Measurements from ENCODE around the gene CCHCR1. TPM values are rescaled to one million over a fixed set of nuclear protein-coding genes. Genes with fewer than 3 reads are reported as not detected.
"Not testable (repeated sequence)": the region's sequence is repeated elsewhere in the genome, so short reads cannot be mapped to it uniquely, and the experiment has no call there.

CCHCR1 gene
- total RNA-seq, 4 donors from 2014 or later, result 11.9 to 21.1 (median 16.2) TPM

GRCh38 chr6:31169123-31169857 lies 11.7 kb upstream of the CCHCR1 start:
- Histone ChIP-seq H3K9me3 (no peaks in the 10 kb centered on the region), H3K4me1 (peaks cover 0 to 9% (median 0%) of the 10 kb centered on the region in 3 donors), H3K4me3 (no peak overlapping the region), H3K36me3 (peaks cover 0 to 29% (median 0%) of the 10 kb centered on the region in 3 donors), H3K27me3 (no peaks in the 10 kb centered on the region), H3K27ac (no peak overlapping the region)
- intact Hi-C loops (cut with DNase I), result no loop called here
- 77 to 80% methylated on average over 7 to 9 of the region's 10 CpGs for WGBS, 2 donors
- TF ChIP-seq CTCF (IDR thresholded peaks at IDR 0.05) (no peak), POLR2A (IDR thresholded peaks at IDR 0.05) (no peak)
- no peak for DNase-seq

DNA sequence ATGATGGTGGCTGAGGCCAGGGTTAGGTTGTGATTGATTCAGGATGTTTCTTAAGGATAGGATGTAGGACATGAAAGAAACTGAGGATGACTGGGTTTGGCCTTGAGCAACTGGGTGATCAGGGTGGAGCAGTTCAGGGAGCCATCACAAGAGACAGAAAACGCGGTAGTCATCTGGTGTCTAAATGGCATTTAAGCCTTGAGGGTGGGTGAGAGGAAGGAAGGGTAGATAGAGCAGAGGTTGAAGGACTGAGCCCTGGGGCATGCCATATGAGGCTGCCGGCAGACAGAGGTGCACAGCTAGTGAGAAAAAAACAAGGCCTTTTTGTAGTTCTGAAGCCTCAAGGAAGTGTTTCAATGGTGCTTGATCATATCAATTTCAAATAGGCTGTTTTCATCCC lies 11.0 kb upstream of the CCHCR1 start:
- Histone ChIP-seq H3K4me3 (no peak overlapping the region), H3K36me3 (peaks cover 0 to 28% (median 0%) of the 10 kb centered on the region in 3 donors), H3K27ac (no peak overlapping the region), H3K27me3 (no peaks in the 10 kb centered on the region), H3K4me1 (peaks cover 0 to 9% (median 0%) of the 10 kb centered on the region in 3 donors), H3K9me3 (no peaks in the 10 kb centered on the region)
- WGBS, 2 donors, result 86 to 91% methylated on average over 3 of the region's 3 CpGs
- TF ChIP-seq CTCF (IDR thresholded peaks at IDR 0.05) (no peak), POLR2A (IDR thresholded peaks at IDR 0.05) (no peak)
- no peak for DNase-seq
- intact Hi-C loops (cut with DNase I), result no loop called here

DNA sequence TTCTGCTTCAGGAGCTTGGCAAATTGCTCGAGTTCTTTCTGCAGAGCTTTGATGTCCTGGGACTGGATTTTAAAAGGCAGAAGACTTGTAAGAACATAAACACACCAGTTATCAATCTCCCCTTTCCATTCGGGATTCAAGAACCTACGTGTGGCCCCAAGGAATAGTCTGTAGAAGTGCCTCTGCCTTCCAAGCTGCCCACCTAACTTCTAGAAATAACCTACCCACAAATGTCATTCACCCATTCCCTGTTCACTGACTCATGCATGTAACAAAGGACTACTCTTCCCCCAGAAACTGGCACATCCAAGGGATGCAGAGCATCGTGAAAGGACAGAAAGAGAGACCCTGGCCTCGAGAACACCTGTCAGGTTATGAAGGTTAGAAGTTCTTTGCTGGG lies 8.4 kb upstream of the CCHCR1 start:
- no peak overlapping the region for H3K27ac ChIP-seq
- TF ChIP-seq POLR2A (IDR thresholded peaks at IDR 0.05), result no peak
- TF ChIP-seq CTCF (IDR thresholded peaks at IDR 0.05), result no peak
- H3K27me3 ChIP-seq, result no peaks in the 10 kb centered on the region
- intact Hi-C loops (cut with DNase I), result no loop called here
- H3K9me3 ChIP-seq, result no peaks in the 10 kb centered on the region
- no peak overlapping the region for H3K4me3 ChIP-seq
- no peak for DNase-seq
- 58 to 78% methylated on average over 4 of the region's 5 CpGs for WGBS, 2 donors
- peaks cover 0 to 50% (median 0%) of the 10 kb centered on the region in 3 donors for H3K36me3 ChIP-seq
- peaks cover 0 to 9% (median 0%) of the 10 kb centered on the region in 3 donors for H3K4me1 ChIP-seq

DNA sequence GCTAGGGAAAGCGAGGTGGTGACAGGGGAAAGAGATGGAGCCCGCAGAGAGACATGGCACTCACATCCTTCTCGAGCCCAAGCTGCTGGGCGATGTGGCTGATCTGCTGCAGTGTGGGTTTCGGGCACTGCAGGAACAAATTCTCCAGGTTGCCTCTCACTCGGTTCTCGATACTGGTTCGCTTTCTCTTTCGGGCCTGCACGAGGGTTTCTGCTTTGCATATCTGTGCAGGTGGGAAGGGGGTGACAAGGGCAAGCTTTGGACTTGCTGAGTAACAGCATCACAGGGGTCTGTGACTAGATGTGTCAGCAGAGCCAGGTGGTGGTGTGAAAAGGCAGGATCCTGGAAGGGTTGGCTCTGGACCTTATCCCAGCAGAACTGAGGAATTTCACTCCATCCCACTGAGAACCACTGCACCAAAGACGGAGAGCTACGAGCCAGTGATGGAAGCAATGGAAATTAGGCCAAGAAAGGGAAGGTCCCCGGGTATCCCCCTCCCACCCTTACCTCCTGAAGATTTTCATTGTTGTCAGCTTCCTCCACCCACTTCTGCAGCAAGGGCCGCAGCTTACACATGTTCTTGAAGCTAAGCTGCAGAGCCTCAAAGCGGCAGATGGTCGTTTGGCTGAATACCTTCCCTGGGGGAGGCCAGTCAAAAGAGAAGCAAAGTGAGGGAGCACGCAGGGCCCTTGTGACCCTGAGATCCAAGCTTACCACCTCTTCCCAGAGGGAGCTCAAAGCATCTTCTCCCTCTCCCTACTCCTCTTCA lies 7.6 kb upstream of the CCHCR1 start:
- H3K4me3 ChIP-seq; H3K27me3 ChIP-seq; DNase-seq; H3K27ac ChIP-seq; H3K9me3 ChIP-seq; intact Hi-C loops (cut with DNase I): not testable (repeated sequence)
- WGBS, 2 donors, result 76 to 77% methylated on average over 16 to 17 of the region's 17 CpGs
- peaks cover 0 to 50% (median 0%) of the 10 kb centered on the region in 3 donors for H3K36me3 ChIP-seq
- peaks cover 0 to 15% (median 0%) of the 10 kb centered on the region in 3 donors for H3K4me1 ChIP-seq

DNA sequence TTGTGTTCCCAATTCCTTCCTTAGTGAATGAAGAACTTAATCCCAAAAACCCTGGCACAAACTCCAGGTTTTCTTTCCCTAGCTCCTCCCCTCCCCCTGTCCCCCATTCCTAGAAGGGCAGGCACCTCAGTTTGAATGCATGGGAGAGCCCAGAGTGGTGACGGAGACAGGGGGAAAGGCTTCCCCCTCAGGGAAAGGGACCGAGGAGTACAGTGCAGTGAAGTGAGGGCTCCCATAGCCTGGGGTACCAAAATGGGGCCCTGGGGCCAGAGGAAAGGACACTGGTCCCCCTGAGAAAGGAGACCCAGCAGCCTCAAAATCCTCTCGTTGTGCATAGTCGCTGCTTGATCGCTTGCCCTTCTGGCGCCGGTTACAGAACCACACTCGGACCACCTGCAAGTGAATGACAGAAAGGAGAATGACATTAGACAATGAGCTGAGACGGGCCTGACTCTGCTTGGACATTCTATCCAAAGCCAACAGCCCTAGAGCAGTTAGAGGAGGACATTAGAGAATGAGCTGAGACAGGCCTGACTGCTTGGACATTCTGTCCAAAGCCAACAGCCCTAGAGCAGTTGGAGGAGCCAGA lies 7.0 kb upstream of the CCHCR1 start:
- H3K27me3 ChIP-seq; H3K4me3 ChIP-seq; H3K27ac ChIP-seq; intact Hi-C loops (cut with DNase I); H3K9me3 ChIP-seq; DNase-seq: not testable (repeated sequence)
- WGBS, 2 donors, result 60 to 100% methylated on average over 1 to 2 of the region's 9 CpGs
- peaks cover 0 to 50% (median 0%) of the 10 kb centered on the region in 3 donors for H3K36me3 ChIP-seq
- H3K4me1 ChIP-seq, result peaks cover under 1 to 17% (median 3%) of the 10 kb centered on the region in 3 donors

DNA sequence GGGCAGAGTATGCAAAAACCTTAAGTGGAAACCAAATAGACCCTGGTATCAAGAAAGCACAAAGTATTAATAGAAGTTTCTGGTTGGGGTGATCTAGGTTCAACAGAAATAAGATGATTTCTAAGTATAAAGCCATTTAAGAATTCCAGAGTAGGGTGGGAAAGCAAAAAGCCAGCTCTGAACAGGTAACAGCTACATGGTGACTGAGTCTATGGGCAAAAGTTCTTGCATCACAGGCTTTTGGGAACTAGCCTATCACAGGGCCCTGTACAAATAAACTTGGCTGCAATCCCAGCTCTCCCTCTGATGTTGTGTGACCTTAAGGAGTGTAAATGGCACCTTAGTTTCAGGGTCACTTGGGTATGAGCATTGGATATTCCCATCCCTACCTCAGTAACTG lies 6.3 kb upstream of the CCHCR1 start:
- Histone ChIP-seq H3K4me1 (peaks cover 6 to 19% (median 9%) of the 10 kb centered on the region in 3 donors), H3K27ac (no peak overlapping the region), H3K36me3 (peaks cover 0 to 50% (median 0%) of the 10 kb centered on the region in 3 donors), H3K27me3 (no peaks in the 10 kb centered on the region), H3K9me3 (no peaks in the 10 kb centered on the region), H3K4me3 (no peak overlapping the region)
- no peak for DNase-seq
- intact Hi-C loops (cut with DNase I), result no loop called here
- TF ChIP-seq CTCF (IDR thresholded peaks at IDR 0.05) (no peak), POLR2A (IDR thresholded peaks at IDR 0.05) (no peak)

Data from esophagus squamous epithelium (tissue), 5 donors.